ENCODE measurements around the gene HECTD4. TPM values are rescaled to one million over a fixed set of nuclear protein-coding genes. Genes with fewer than 3 reads are reported as not detected.

HECTD4 gene
- total RNA-seq, 1 donor from 2014 or later, result 40.7 TPM

- Mint-ChIP-seq H3K27ac (ENCODE audit: unreplicated experiment) (peak overlapping the region; percentile 38), H3K9me3 (ENCODE audit: low read depth) (peaks cover 4% of the 10 kb centered on the region), H3K36me3 (ENCODE audit: low read depth) (no peaks in the 10 kb centered on the region), H3K4me3 (ENCODE audit: unreplicated experiment) (no peak overlapping the region), H3K27me3 (ENCODE audit: low read depth) (no peaks in the 10 kb centered on the region), H3K4me1 (ENCODE audit: low read depth) (peaks cover 36% of the 10 kb centered on the region)
- no peak for TF ChIP-seq CTCF (IDR thresholded peaks at IDR 0.05)
- DNase-seq (ENCODE audit: low spot score), result no peak
These were observed 12.0 kb downstream of the HECTD4 start for GRCh38 chr12:112370199-112370598.

GRCh38 chr12:112368856-112369255, 13.4 kb downstream of the HECTD4 start:
- H3K27me3 Mint-ChIP-seq (ENCODE audit: low read depth), result no peaks in the 10 kb centered on the region
- H3K4me1 Mint-ChIP-seq (ENCODE audit: low read depth), result peaks cover 25% of the 10 kb centered on the region
- no peaks in the 10 kb centered on the region for H3K9me3 Mint-ChIP-seq (ENCODE audit: low read depth)
- H3K4me3 Mint-ChIP-seq (ENCODE audit: unreplicated experiment), result no peak overlapping the region
- H3K36me3 Mint-ChIP-seq (ENCODE audit: low read depth), result no peaks in the 10 kb centered on the region
- TF ChIP-seq CTCF (IDR thresholded peaks at IDR 0.05), result no peak
- DNase-seq (ENCODE audit: low spot score), result no peak
- no peak overlapping the region for H3K27ac Mint-ChIP-seq (ENCODE audit: unreplicated experiment)

- Mint-ChIP-seq H3K4me3 (ENCODE audit: unreplicated experiment) (no peak overlapping the region), H3K27me3 (ENCODE audit: low read depth) (no peaks in the 10 kb centered on the region), H3K4me1 (ENCODE audit: low read depth) (peaks cover 17% of the 10 kb centered on the region), H3K36me3 (ENCODE audit: low read depth) (no peaks in the 10 kb centered on the region), H3K27ac (ENCODE audit: unreplicated experiment) (no peak overlapping the region), H3K9me3 (ENCODE audit: low read depth) (no peaks in the 10 kb centered on the region)
- no peak for DNase-seq (ENCODE audit: low spot score)
- no peak for TF ChIP-seq CTCF (IDR thresholded peaks at IDR 0.05)
These were observed 14.3 kb downstream of the HECTD4 start for GRCh38 chr12:112367965-112368364.

GRCh38 chr12:112362310-112362709, 19.9 kb downstream of the HECTD4 start:
- H3K4me3 Mint-ChIP-seq (ENCODE audit: unreplicated experiment), result no peak overlapping the region
- no peak overlapping the region for H3K27ac Mint-ChIP-seq (ENCODE audit: unreplicated experiment)
- no peaks in the 10 kb centered on the region for H3K9me3 Mint-ChIP-seq (ENCODE audit: low read depth)
- H3K4me1 Mint-ChIP-seq (ENCODE audit: low read depth), result peaks cover 4% of the 10 kb centered on the region
- no peaks in the 10 kb centered on the region for H3K27me3 Mint-ChIP-seq (ENCODE audit: low read depth)
- no peak for TF ChIP-seq CTCF (IDR thresholded peaks at IDR 0.05)
- no peaks in the 10 kb centered on the region for H3K36me3 Mint-ChIP-seq (ENCODE audit: low read depth)
- no peak for DNase-seq (ENCODE audit: low spot score)

- no peak overlapping the region for H3K27ac Mint-ChIP-seq (ENCODE audit: unreplicated experiment)
- H3K4me1 Mint-ChIP-seq (ENCODE audit: low read depth), result peaks cover 11% of the 10 kb centered on the region
- H3K4me3 Mint-ChIP-seq (ENCODE audit: unreplicated experiment), result no peak overlapping the region
- no peaks in the 10 kb centered on the region for H3K27me3 Mint-ChIP-seq (ENCODE audit: low read depth)
- H3K9me3 Mint-ChIP-seq (ENCODE audit: low read depth), result no peaks in the 10 kb centered on the region
- no peak for DNase-seq (ENCODE audit: low spot score)
- no peak for TF ChIP-seq CTCF (IDR thresholded peaks at IDR 0.05)
- no peaks in the 10 kb centered on the region for H3K36me3 Mint-ChIP-seq (ENCODE audit: low read depth)
These were observed 21.0 kb downstream of the HECTD4 start for GRCh38 chr12:112361271-112361670.
